SK-N-SH (cell line): Measurements from ENCODE around the gene BMP5. TPM values are rescaled to one million over a fixed set of nuclear protein-coding genes. Genes with fewer than 3 reads are reported as not detected.

Experiments used
- CTCF ChIA-PET: fragments of 300-600, 350-600 bp; formaldehyde crosslinking; extraction: SDS; loops from one replicate; lab custom pipeline; 2021; lab: Yijun Ruan, JAX
- POLR2A ChIA-PET: fragments of 350-600 bp; sonication (Branson Sonifier 250); formaldehyde crosslinking; extraction: SDS; loops from one replicate; lab custom pipeline; 2020; ENCODE audit warnings: antibody characterized with exemption, inconsistent platforms; lab: Yijun Ruan, JAX
- DNase-seq: peaks from one replicate; pipeline ENCODE4 v3.0.0; 2012
- H2AFZ ChIP-seq: fragments of 200-600 bp; sonication (generic); 2 replicates; pipeline ENCODE4 v1.8.1; 2016; ENCODE audit warnings: antibody characterized with exemption, mild to moderate bottlenecking, low read depth
- H3F3A ChIP-seq: fragments of 200-600 bp; sonication (generic); replicated peaks from 2 replicates; pipeline ENCODE3; 2016; ENCODE audit warnings: antibody characterized with exemption, mild to moderate bottlenecking; ENCODE audit not compliant: insufficient read depth
- H3K27ac ChIP-seq, 2 experiments: fragments of 200-500 bp in 1 of 2; fragments of 200-600 bp in 1 of 2; sonication (Bioruptor generic) in 1 of 2; sonication (generic), shearing (Covaris generic) in 1 of 2; 2 replicates each; pipeline versions ENCODE4 v1.5.1 to v1.6.1; 2014 to 2016; ENCODE audit warnings: low read depth in 2 of 2, inconsistent platforms in 1 of 2, low read length in 1 of 2, mild to moderate bottlenecking in 1 of 2, mixed read lengths in 1 of 2
- H3K27me3 ChIP-seq: fragments of 200-600 bp; sonication (generic), shearing (Covaris generic); 2 replicates; pipeline ENCODE4 v1.6.1; 2016; ENCODE audit warnings: mixed run types; ENCODE audit not compliant: insufficient read depth
- H3K36me3 ChIP-seq, 2 experiments: fragments of 200-500 bp in 1 of 2; fragments of 200-600 bp in 1 of 2; sonication (Bioruptor generic) in 1 of 2; sonication (generic) in 1 of 2; replicated peaks in 1 of 2; 2 replicates each; pipeline versions ENCODE3 to v1.5.1; 2014 to 2016; ENCODE audit warnings: low read length in 1 of 2, mild to moderate bottlenecking in 1 of 2; ENCODE audit not compliant: insufficient read depth in 2 of 2, control insufficient read depth in 1 of 2
- H3K4me1 ChIP-seq, 2 experiments: fragments of 200-500 bp in 1 of 2; fragments of 200-600 bp in 1 of 2; sonication (Bioruptor generic) in 1 of 2; sonication (generic), shearing (Covaris generic) in 1 of 2; 2 replicates each; pipeline versions ENCODE4 v1.5.1 to v1.6.1; 2014 to 2016; ENCODE audit warnings: low read depth in 1 of 2, low read length in 1 of 2, mixed run types in 1 of 2; ENCODE audit not compliant: insufficient read depth in 2 of 2, control insufficient read depth in 1 of 2
- H3K4me2 ChIP-seq: fragments of 200-600 bp; sonication (generic), shearing (Covaris generic); 2 replicates; pipeline ENCODE4 v1.6.1; 2017; ENCODE audit warnings: mixed run types
- H3K4me3 ChIP-seq, 2 experiments: fragments of 200-500 bp in 1 of 2; fragments of 200-600 bp in 1 of 2; sonication (Bioruptor generic) in 1 of 2; sonication (generic), shearing (Covaris generic) in 1 of 2; 2 replicates each; pipeline versions ENCODE4 v1.5.1 to v1.8.1; 2014 to 2016; ENCODE audit warnings: low read depth in 2 of 2, inconsistent platforms in 1 of 2, low read length in 1 of 2, mild to moderate bottlenecking in 1 of 2, mixed read lengths in 1 of 2, moderate library complexity in 1 of 2
- H3K79me2 ChIP-seq: fragments of 200-600 bp; sonication (generic); 2 replicates; pipeline ENCODE4 v1.8.1; 2017; ENCODE audit warnings: mild to moderate bottlenecking; ENCODE audit not compliant: insufficient read depth
- H3K9ac ChIP-seq: fragments of 200-600 bp; sonication (generic); 2 replicates; pipeline ENCODE4 v1.6.1; 2017; ENCODE audit warnings: mixed run types
- H3K9me2 ChIP-seq: fragments of 200-600 bp; sonication (generic); 2 replicates; pipeline ENCODE4 v1.6.1; 2017; ENCODE audit warnings: mixed run types
- H3K9me3 ChIP-seq: fragments of 200-600 bp; sonication (generic); 2 replicates; pipeline ENCODE4 v1.6.1; 2017; ENCODE audit warnings: mixed run types, mild to moderate bottlenecking, moderate library complexity
- H4K20me1 ChIP-seq: fragments of 200-600 bp; sonication (generic); 2 replicates; pipeline ENCODE4 v1.6.1; 2017; ENCODE audit warnings: mild to moderate bottlenecking, mixed run types; ENCODE audit not compliant: insufficient read depth
- CHD2 ChIP-seq: fragments of 150-350 bp; IDR thresholded peaks from 2 replicates; pipeline ENCODE4 v1.6.1; 2018; ENCODE audit warnings: low read length; ENCODE audit not compliant: partially characterized antibody
- EP300 ChIP-seq, 2 experiments: IDR thresholded peaks; 2 replicates each; pipeline versions ENCODE4 v1.4.0 to v1.6.1; 2012; ENCODE audit warnings: borderline replicate concordance in 1 of 2, low read depth in 1 of 2, low read length in 1 of 2
- FOSL2 ChIP-seq: IDR thresholded peaks from 2 replicates; pipeline ENCODE4 v1.4.0; 2012; ENCODE audit warnings: low read depth, mild to moderate bottlenecking, moderate library complexity, borderline replicate concordance
- FOXJ3 ChIP-seq: sonication (generic); formaldehyde crosslinking; IDR thresholded peaks from 2 replicates; pipeline ENCODE4 v1.5.1; 2020; ENCODE audit warnings: mild to moderate bottlenecking, missing genetic modification reagents
- FOXM1 ChIP-seq: IDR thresholded peaks from 2 replicates; pipeline ENCODE4 v1.4.0; 2012; ENCODE audit warnings: low read depth, mild to moderate bottlenecking
- GABPA ChIP-seq: IDR thresholded peaks from 2 replicates; pipeline ENCODE4 v1.4.0; 2012; ENCODE audit warnings: low read depth, mild to moderate bottlenecking
- GATA2 ChIP-seq: sonication (generic); formaldehyde crosslinking; IDR thresholded peaks from 2 replicates; pipeline ENCODE4 v1.5.0; 2020; ENCODE audit warnings: mild to moderate bottlenecking, missing genetic modification reagents
- IRF3 ChIP-seq: fragments of 150-350 bp; IDR thresholded peaks from 2 replicates; pipeline ENCODE4 v1.6.1; 2016; ENCODE audit warnings: mild to moderate bottlenecking, low read depth, low read length
- JUND ChIP-seq: IDR thresholded peaks from 2 replicates; pipeline ENCODE4 v1.4.0; 2012
- NRF1 ChIP-seq: IDR thresholded peaks from 2 replicates; pipeline ENCODE4 v1.6.1; 2012; ENCODE audit warnings: low read depth, mild to moderate bottlenecking, low read length
- RAD21 ChIP-seq: IDR thresholded peaks from 2 replicates; pipeline ENCODE4 v1.6.1; 2012; ENCODE audit warnings: mild to moderate bottlenecking, low read length
- RFX5 ChIP-seq: IDR thresholded peaks from 2 replicates; pipeline ENCODE4 v1.6.1; 2012; ENCODE audit warnings: mild to moderate bottlenecking, improper control_type of control experiment, low read length
- SIN3A ChIP-seq: IDR thresholded peaks from 2 replicates; pipeline ENCODE4 v1.6.1; 2012; ENCODE audit warnings: low read depth, mild to moderate bottlenecking, low read length, moderate library complexity, borderline replicate concordance
- SMC3 ChIP-seq: IDR thresholded peaks from 2 replicates; pipeline ENCODE4 v1.6.1; 2012; ENCODE audit warnings: low read depth, low read length, improper control_type of control experiment
- TCF12 ChIP-seq: IDR thresholded peaks from 2 replicates; pipeline ENCODE4 v1.4.0; 2012
- YY1 ChIP-seq: IDR thresholded peaks from 2 replicates; pipeline ENCODE4 v1.4.0; 2012; ENCODE audit warnings: low read depth, mild to moderate bottlenecking
- WGBS: methylation state at CpG from one replicate; pipeline ENCODE4 v1.1.6; 2017; ENCODE audit warnings: low lambda C conversion rate; 5-methylcytosine and 5-hydroxymethylcytosine counted together
- polyA plus RNA-seq, 3 experiments: library from polyadenylated mRNA; depleted of rRNA; stranded (reverse); fragments of >200 nt; gene quantifications; 2 replicates each; pipeline ENCODE4 v1.2.3, GENCODE V29; 2012
- TF ChIP-seq, protein P1 (sequence below): IDR thresholded peaks from 2 replicates; pipeline ENCODE4 v1.4.0; 2012; ENCODE audit warnings: low read depth, borderline replicate concordance
- TF ChIP-seq, protein P2 (sequence below): IDR thresholded peaks from 2 replicates; pipeline ENCODE4 v1.4.0; 2012; ENCODE audit warnings: low read depth, borderline replicate concordance

The BMP5 gene
- polyA plus RNA-seq, 1 of the 3 experiments (the other 2 are of a cell fraction), result 0.05 TPM

DNA sequence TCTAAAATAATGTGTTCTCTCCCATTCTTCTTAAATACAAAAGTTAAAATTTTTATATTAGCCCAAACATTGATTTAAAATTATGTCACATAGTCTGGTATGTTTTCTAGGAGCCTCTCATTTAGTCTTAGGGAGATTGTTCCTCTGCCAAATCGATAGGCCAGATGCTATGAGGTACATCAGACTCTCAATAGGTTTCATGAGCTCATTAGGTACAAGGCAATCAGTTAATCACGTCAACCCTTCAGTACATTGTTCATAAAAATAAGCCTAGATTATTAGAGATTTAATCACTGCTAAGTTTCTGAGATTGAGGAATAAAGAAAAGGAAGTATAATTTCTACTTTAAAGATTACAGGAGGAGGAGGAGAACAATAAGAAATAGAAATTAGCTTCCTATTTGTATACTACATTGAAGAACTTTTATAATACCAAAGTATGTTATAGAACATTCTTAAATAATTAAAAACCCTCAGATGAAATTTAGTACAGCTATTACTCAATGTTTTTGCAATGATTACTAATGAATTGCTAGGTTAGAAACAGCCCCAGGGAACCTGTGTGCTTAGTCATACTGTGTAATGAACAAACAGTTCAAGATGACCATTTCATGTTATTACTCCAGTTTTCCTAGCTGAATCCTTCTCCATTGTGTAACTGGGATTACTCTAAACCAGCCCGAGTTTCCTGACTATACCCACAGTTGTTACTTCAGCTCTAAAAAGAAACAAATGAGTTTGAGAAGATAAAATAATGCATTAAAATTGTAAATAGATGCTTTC lies 117.0 kb downstream of the BMP5 start (continued):
- TF ChIP-seq, protein P1, sequence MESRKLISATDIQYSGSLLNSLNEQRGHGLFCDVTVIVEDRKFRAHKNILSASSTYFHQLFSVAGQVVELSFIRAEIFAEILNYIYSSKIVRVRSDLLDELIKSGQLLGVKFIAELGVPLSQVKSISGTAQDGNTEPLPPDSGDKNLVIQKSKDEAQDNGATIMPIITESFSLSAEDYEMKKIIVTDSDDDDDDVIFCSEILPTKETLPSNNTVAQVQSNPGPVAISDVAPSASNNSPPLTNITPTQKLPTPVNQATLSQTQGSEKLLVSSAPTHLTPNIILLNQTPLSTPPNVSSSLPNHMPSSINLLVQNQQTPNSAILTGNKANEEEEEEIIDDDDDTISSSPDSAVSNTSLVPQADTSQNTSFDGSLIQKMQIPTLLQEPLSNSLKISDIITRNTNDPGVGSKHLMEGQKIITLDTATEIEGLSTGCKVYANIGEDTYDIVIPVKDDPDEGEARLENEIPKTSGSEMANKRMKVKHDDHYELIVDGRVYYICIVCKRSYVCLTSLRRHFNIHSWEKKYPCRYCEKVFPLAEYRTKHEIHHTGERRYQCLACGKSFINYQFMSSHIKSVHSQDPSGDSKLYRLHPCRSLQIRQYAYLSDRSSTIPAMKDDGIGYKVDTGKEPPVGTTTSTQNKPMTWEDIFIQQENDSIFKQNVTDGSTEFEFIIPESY, result no peak
- TF ChIP-seq, protein P2, sequence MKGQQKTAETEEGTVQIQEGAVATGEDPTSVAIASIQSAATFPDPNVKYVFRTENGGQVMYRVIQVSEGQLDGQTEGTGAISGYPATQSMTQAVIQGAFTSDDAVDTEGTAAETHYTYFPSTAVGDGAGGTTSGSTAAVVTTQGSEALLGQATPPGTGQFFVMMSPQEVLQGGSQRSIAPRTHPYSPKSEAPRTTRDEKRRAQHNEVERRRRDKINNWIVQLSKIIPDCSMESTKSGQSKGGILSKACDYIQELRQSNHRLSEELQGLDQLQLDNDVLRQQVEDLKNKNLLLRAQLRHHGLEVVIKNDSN, result no peak
- TF ChIP-seq JUND (no peak), CHD2 (no peak), GATA2 (CRISPR knock-in tag) (no peak), SIN3A (no peak), RAD21 (no peak), RFX5 (no peak)

- Histone ChIP-seq H3K9me2 (no peaks in the 10 kb centered on the region), H3K9me3 (no peaks in the 10 kb centered on the region), H3K4me2 (no peak overlapping the region), H2AFZ (no peak overlapping the region), H3F3A (no peaks in the 10 kb centered on the region), H3K4me3 (no peak overlapping the region), H3K79me2 (no peaks in the 10 kb centered on the region), H3K4me1 (no peaks in the 10 kb centered on the region), H3K27me3 (no peaks in the 10 kb centered on the region), H3K27ac (no peak overlapping the region), H3K9ac (no peak overlapping the region), H3K36me3 (no peaks in the 10 kb centered on the region), H4K20me1 (no peaks in the 10 kb centered on the region)
- POLR2A ChIA-PET, result no interaction called here
- no peak for DNase-seq
- TF ChIP-seq EP300 (IDR thresholded peaks at IDR 0.05; ENCODE audit: borderline replicate concordance in 1 of 2, low read depth in 1 of 2, low read length in 1 of 2) (no peak), CHD2 (no peak), IRF3 (no peak)
- 54% methylated on average over 6 of the region's 6 CpGs for WGBS
- CTCF ChIA-PET, result no interaction called here
These were observed 118.8 kb downstream of the BMP5 start for GRCh38 chr6:55756531-55757031.

GRCh38 chr6:55748880-55749279 lies 126.5 kb downstream of the BMP5 start:
- H3K9ac ChIP-seq, result no peak overlapping the region
- H3K9me2 ChIP-seq, result no peaks in the 10 kb centered on the region
- no peak overlapping the region for H2AFZ ChIP-seq
- no peak overlapping the region for H3K27ac ChIP-seq
- no peaks in the 10 kb centered on the region for H3K27me3 ChIP-seq
- DNase-seq, result no peak
- POLR2A ChIA-PET, result no interaction called here
- no peak overlapping the region for H3K4me2 ChIP-seq
- H3K79me2 ChIP-seq, result no peaks in the 10 kb centered on the region
- CTCF ChIA-PET, result interaction anchor here (1.2 kb wide), 1 partner anchor 10 kb away, joined by 3 read pairs; no protein-coding TSS in a partner anchor
- no peaks in the 10 kb centered on the region for H3K36me3 ChIP-seq
- no peaks in the 10 kb centered on the region for H4K20me1 ChIP-seq
- 43% methylated on average over 4 of the region's 4 CpGs for WGBS
- no peak overlapping the region for H3K4me3 ChIP-seq
- H3K9me3 ChIP-seq, result no peaks in the 10 kb centered on the region
- no peaks in the 10 kb centered on the region for H3F3A ChIP-seq
- no peaks in the 10 kb centered on the region for H3K4me1 ChIP-seq
- TF ChIP-seq GABPA, result no peak
- TF ChIP-seq, protein P2, result no peak
- TF ChIP-seq FOXM1, result no peak
- no peak for TF ChIP-seq FOXJ3 (CRISPR knock-in tag)
- TF ChIP-seq FOSL2, result no peak
- TF ChIP-seq SMC3, result no peak
- TF ChIP-seq YY1, result no peak
- no peak for TF ChIP-seq CHD2
- no peak for TF ChIP-seq TCF12
- no peak for TF ChIP-seq NRF1
- TF ChIP-seq IRF3, result no peak
